GOT3 (cell line): Measurements from ENCODE around the gene MUC6.

ENCODE experiments used
- DNase-seq: peaks from one replicate; lab custom pipeline; 2025; ENCODE audit warnings: mixed read lengths; lab: John Stamatoyannopoulos, UW

The MUC6 gene, protein sequence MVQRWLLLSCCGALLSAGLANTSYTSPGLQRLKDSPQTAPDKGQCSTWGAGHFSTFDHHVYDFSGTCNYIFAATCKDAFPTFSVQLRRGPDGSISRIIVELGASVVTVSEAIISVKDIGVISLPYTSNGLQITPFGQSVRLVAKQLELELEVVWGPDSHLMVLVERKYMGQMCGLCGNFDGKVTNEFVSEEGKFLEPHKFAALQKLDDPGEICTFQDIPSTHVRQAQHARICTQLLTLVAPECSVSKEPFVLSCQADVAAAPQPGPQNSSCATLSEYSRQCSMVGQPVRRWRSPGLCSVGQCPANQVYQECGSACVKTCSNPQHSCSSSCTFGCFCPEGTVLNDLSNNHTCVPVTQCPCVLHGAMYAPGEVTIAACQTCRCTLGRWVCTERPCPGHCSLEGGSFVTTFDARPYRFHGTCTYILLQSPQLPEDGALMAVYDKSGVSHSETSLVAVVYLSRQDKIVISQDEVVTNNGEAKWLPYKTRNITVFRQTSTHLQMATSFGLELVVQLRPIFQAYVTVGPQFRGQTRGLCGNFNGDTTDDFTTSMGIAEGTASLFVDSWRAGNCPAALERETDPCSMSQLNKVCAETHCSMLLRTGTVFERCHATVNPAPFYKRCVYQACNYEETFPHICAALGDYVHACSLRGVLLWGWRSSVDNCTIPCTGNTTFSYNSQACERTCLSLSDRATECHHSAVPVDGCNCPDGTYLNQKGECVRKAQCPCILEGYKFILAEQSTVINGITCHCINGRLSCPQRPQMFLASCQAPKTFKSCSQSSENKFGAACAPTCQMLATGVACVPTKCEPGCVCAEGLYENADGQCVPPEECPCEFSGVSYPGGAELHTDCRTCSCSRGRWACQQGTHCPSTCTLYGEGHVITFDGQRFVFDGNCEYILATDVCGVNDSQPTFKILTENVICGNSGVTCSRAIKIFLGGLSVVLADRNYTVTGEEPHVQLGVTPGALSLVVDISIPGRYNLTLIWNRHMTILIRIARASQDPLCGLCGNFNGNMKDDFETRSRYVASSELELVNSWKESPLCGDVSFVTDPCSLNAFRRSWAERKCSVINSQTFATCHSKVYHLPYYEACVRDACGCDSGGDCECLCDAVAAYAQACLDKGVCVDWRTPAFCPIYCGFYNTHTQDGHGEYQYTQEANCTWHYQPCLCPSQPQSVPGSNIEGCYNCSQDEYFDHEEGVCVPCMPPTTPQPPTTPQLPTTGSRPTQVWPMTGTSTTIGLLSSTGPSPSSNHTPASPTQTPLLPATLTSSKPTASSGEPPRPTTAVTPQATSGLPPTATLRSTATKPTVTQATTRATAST (N-terminal part only)

DNA sequence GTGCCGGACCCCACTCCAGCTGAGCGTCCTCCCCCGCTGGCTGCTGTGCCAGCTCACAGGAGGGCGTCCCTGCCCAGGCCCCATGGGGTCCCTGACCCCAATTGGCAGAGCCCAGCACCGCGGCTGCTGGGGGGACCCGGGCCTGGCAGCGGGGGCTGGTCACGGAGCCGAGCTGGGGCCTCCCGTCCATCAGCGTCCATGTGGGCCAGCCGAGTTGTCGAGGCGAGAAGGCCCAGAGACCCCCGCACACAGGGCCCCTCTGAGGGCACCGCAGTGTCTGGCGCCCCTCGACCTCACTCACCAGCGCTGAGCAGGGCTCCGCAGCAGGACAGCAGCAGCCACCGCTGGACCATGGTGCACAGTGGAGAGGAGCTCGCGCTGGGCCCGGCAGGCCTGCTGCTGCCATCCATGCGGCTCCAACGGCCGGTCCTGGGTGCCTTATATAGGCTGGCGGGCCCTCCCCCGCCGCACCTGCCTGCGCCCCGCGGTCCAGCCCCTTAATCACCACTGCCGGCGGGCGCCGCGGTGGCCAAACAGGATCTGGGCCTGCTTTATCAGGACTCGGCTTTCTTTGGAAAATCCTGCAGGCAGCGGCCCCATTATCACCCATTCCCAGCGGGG lies at the start of gene MUC6:
Gene MUC6 (minus strand): TSS at position 416 of the 621 bp plus-strand sequence. CDS start 63 bp downstream, at position 353.
- DNase-seq = no peak

DNA sequence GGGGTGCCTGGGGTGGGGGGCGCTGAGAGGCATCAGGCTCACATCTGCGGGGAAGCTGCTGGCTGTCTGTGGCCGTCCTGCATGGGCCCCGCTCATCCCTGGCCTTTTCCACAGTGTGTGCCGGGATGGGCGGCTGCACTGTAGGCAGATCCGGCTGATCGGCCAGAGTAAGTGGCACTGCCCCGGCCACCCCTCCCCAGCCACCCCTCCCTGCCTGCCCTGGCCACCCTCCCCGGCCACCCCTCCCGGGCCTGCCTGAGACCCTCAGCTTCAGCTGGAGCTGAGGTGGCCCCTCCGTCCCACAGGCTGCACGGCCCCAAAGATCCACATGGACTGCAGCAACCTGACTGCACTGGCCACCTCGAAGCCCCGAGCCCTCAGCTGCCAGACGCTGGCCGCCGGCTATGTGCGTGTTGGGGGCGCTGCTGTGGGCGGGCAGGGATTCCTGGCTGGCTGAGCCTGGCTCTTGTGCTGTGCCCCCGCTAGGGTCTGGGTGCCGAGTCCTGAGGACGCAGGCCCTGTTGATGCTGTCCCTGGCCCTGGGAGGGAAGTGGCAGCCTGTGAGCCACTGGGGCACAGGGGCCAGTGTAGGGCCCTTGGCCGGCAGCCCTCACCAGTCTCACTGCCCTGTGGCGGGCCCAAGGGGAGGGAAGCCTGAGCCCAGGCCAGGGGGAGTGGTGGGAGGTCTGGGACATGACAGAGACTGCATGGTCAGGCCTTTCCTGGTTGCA lies 49.1 kb upstream of the MUC6 start:
- no peak for DNase-seq

DNA sequence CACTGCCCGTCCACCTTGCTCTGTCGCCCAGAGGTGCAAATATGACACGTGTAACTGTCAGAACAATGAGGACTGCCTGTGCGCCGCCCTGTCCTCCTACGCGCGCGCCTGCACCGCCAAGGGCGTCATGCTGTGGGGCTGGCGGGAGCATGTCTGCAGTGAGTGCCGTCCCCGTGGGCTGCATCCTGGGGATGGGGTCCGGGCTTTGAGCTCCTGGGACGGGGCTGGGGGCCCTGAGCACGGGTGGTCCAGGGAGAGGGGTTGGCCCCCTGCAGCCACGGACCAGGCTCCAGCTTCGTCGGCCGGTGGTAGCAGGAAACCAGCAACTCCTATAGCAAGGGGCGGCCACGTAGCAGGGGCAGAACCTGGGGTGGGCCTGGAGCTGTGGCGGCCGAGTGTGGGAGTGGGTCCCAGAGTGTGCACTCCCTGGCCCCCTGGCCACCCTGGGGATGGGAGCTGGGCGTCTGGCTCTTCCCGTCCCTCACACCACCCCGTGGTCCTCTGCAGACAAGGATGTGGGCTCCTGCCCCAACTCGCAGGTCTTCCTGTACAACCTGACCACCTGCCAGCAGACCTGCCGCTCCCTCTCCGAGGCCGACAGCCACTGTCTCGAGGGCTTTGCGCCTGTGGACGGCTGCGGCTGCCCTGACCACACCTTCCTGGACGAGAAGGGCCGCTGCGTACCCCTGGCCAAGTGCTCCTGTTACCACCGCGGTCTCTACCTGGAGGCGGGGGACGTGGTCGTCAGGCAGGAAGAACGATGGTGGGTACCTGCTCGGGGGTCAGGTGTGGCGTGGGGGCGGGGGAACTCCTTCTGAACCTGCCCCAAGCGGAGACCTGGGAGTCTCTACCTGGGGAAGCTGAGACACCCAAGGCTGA lies 48.3 kb upstream of the MUC6 start:
- DNase-seq = no peak

DNA sequence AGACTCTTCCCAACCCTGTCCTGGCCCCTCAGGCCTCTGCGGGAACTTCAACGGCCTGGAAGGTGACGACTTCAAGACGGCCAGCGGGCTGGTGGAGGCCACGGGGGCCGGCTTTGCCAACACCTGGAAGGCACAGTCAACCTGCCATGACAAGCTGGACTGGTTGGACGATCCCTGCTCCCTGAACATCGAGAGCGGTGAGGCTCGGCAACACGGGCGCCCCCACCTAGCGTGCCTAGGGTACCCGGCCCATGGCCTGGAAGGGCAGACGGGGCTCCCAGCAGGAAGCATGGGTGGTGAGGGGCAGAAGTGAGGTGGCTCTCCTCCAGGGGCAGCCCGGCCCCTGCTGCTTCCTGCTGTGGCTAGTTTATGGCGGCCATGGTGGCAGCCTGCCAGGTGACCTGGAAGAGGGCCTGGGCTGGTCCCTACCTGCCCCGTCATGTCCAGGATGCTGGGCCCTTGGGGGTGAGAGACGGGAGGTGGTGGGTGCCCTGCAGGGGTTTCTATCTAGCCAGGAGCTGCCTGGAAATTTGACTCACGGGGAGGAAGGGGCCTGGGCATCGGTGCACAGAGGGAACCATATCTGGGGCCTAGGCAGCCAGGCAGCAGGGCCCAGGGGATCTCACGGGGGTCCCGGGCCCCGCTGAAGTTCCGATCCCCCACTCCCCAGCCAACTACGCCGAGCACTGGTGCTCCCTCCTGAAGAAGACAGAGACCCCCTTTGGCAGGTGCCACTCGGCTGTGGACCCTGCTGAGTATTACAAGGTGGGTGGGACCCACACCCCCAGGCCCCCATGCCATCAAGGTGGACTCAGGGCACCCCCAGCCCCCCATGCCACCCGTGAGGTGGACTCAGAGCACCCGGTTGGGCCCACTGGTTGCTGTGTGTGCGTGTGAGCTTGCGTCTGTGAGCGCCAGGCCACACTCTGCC lies 47.4 kb upstream of the MUC6 start:
- no peak for DNase-seq

DNA sequence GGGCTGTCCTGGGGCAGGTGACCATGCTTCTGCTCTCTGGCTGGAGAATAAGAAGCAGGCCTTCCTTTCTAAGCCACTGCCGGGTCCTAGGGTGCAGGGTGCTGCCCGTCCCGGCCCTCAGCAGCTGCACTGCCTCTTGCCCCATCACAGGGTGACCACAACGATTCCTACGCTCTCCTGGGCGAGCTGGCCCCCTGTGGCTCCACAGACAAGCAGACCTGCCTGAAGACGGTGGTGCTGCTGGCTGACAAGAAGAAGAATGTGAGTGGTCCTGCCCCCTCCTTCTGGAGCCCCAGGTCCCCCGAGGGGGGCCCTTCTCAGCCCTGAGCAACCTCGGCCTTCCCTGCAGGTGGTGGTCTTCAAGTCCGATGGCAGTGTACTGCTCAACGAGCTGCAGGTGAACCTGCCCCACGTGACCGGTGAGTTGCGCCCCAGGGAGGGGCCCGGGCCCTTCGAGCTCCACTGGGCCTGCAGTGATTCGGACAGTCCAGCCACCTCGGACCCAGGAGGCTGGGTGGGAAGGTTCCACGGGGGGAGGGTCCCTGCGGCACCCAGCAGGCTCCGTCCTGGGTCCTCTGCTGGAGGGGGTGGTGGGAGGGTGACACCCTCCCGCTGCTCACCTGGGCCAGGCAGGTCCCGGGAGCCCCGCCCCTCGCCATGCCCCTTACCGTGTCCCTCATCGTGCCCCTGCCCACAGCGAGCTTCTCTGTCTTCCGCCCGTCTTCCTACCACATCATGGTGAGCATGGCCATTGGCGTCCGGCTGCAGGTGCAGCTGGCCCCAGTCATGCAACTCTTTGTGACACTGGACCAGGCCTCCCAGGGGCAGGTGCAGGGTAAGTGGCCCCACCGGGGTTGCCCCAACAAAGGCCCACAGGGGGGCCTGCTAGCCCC lies 46.5 kb upstream of the MUC6 start:
- DNase-seq = no peak

DNA sequence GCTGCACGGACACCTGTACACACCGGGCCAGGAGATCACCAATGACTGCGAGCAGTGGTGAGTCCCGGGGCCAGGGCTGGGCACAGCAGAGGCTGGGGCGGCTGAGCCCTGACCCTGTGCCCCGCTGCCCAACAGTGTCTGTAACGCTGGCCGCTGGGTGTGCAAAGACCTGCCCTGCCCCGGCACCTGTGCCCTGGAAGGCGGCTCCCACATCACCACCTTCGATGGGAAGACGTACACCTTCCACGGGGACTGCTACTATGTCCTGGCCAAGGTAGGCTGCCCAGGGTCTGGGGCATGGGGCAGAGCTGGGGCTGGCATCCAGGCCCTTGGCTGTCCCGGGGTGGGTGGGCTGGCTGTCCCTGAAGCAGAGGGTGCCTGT lies 45.8 kb upstream of the MUC6 start:
- no peak for DNase-seq

DNA sequence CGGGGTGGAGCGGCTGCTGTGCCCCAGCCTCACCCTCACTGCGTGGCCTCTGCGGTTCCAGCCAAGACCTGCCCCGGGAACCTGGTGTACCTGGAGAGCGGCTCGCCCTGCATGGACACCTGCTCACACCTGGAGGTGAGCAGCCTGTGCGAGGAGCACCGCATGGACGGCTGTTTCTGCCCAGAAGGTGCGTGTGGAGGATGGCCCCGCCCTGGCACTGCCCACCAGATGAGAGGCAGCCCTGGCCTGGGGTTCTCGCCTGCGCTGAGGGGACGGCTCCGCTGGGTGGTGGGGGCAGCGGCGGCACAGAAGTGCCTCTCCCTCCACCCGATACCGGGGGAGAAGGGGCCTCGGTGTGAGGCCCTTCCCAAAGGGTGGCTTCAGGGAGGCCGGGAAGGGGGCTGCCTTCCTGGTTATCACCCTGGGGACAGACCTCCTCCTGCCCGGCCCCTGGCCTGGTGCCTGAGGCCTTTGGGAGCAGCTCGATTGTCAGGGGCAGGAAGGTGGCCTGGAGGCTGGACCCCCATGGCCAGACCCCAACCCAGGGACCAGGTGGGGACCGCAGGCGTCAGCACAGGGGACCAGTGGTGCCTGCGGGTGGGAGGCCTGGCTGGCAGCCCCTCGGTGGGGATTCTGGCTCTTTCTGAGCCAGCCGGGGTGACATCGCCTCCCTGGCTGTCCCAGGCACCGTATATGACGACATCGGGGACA lies 45.2 kb upstream of the MUC6 start:
- no peak for DNase-seq

DNA sequence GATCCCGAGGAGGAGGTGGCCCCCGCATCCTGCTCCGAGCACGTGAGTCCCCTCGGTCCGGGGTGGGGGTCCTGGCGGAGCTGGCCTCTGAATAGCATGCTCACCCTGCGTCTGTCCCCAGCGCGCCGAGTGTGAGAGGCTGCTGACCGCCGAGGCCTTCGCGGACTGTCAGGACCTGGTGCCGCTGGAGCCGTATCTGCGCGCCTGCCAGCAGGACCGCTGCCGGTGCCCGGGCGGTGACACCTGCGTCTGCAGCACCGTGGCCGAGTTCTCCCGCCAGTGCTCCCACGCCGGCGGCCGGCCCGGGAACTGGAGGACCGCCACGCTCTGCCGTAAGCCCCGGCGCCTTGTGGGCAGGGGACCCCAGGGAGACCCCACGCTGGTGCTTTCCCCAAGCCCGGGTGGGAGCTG lies 41.7 kb upstream of the MUC6 start:
- no peak for DNase-seq

DNA sequence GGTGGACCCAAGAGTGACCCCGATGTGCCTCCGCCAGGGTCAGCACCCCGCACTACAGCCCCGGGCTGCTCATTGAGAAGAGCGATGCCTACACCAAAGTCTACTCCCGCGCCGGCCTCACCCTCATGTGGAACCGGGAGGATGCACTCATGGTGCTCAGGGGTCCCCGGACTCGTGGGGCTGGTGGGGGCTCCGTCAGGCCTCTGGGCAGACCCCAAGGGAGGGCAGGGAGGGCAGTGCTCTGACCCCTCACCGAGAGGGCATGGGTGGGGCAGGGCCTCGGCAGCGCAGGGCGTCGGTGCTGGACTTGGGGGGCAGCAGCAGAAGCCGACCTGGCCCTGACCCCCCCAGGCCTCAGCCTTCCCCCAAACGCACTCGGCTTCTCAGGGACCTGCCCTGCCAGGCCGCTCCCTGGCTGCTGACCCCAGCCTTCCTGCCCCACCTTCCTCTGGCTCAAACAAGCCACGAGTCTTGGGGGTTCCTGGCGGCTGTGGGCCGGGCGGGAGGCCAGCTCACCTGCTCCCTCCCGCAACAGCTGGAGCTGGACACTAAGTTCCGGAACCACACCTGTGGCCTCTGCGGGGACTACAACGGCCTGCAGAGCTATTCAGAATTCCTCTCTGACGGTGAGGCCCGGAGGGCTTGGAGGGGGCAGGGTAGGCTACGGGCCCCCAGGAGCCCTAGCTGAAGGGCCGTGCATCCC lies 41.0 kb upstream of the MUC6 start:
- DNase-seq = no peak

DNA sequence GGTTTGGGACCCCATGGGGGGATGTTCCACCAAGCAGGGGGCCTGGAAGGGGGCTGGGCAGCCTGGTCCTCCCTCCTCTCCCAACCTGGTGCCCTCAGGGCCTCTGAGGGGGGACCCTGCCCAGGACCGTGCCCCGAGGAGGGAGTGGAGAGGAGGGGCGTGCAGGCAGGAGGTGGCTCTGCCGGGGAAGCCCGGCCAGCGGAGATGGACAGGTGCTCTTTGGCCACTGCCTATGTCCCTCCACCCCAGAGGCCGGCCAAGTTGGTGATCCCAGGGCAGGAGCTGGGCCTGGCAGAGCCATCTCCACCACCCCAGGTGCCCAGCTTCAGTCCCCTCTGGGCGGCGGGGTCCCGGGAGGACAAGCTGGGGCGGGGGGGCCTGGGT lies 40.5 kb upstream of the MUC6 start:
- no peak for DNase-seq

DNA sequence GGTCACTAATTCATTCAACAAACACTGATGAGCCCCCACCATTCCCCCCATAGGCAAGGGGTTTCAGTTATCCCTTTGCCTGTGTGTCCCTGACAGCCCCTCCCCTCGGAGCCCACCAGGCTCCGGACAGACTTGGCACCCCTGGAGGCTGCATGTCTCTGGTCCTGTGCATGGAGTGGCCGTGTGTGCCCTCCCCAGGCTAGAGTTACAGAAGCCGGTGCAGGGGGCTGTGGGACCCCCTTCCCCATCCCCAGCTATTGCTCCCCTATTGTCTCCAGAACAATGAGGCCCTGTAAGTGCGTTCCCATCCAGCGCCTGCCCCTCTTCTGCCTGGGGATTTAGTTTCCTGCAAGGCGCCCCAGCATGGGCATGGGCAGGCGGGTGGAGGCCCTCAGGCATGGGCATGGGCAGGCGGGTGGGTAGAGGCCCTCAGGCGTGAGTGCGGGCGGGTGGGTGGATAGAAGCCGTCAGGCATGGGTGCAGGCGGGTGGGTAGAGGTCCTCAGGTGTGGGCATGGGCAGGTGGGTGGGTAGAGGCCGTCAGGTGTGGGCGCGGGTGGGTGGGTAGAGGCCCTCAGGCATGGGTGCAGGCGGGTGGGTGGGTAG lies 39.6 kb upstream of the MUC6 start:
- no peak for DNase-seq

DNA sequence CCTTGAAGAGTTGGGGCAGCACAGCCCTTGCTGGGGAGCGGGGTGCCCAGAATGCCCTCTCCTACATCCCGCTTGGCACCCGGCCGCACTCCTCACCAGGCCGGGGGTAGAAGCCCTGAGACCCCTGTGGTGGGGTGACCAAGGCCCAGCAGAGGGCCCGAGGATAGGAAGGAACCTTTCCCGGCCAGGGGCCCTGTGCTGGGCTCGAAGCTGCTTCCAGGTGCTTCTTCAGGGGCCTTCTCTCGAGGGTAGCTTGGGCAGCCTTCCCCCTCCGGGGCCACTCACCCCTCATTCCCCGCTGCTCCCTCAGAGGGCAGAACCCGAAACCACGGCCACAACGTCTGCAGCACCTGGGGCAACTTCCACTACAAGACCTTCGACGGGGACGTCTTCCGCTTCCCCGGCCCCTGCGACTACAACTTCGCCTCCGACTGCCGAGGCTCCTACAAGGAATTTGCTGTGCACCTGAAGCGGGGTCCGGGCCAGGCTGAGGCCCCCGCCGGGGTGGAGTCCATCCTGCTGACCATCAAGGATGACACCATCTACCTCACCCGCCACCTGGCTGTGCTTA lies 38.9 kb upstream of the MUC6 start:
- DNase-seq = no peak

DNA sequence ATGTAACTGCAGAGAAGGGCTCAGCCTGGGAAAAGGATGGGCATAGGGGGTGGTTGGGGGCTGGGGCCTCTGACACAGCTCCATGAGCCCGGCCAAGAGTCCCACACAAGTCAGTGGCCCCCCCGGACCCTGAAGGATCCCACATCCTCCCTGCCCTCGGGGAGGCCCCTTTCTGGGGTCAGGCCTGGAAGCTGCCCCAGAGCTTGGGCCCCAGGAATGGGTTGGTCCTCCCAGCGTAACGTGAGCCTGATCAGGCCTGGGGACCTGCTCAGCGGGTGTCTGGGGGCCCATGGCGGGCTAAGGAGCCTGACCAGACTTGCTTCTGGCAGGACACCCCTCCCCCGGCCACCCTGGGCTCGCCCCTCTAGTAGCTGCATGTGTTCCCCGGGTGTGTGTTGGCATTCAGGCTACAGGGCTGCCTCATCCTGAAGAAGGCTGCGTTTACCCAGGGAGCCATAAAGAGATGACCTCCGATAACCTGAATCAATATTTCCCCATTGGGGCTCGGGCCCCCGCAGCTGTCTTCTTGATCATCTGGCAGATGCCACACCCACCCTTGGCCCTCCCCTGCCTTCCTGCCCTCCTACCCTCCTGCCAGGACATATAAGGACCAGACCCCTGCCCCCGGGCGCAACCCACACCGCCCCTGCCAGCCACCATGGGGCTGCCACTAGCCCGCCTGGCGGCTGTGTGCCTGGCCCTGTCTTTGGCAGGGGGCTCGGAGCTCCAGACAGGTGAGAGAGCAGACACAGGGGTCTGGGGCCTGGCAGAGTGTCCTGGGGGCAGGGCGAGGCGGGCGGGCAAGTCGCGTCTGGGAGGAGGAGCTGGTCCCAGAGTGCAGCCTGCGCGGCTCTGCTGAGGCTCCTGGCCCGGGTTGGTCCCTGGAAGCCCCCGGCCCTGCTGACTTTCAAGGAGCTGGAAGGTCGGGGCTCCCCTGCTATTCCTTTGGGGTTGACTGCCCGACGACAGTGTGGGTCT lies 38.0 kb upstream of the MUC6 start, which contains the start of gene MUC2:
Gene MUC2 (plus strand): TSS at position 631 of the 978 bp plus-strand sequence.
- no peak for DNase-seq

DNA sequence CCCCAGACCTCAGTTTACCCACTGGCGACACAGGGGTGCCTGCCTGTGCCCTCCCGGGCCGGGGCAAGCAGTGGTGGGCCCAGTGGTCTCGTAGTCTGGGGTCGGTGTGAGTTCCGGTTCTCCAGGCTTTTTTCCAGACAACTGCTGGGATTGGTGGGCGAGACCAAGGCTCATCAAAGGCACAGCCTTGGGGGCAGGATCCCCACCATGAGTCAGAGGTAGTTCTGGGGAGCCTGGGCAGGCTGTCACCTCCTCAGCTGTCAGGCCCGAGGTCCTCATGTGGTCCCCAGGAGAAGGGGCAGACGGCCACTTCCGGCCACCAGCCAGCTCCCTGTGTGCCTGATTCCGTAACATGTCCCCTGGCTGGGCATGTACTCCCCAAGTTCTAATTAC lies 37.3 kb upstream of the MUC6 start:
- DNase-seq = no peak
